Nephron progenitor cell (in vitro differentiated cells): Measurements from ENCODE around the gene ABCC4.

Experiments used
- DNase-seq: peaks from one replicate; pipeline ENCODE4 v3.0.0; 2021
- H3K27ac Mint-ChIP-seq: 2 replicates; pipeline ENCODE4 v1.8.0; 2021; ENCODE audit warnings: mild to moderate bottlenecking, moderate library complexity, mixed read lengths
- H3K27me3 Mint-ChIP-seq: 2 replicates; pipeline ENCODE4 v1.8.0; 2021; ENCODE audit warnings: mild to moderate bottlenecking, low read depth, mixed read lengths; ENCODE audit not compliant: poor library complexity
- H3K36me3 Mint-ChIP-seq: 2 replicates; pipeline ENCODE4 v1.8.0; 2021; ENCODE audit warnings: low read depth, mixed read lengths
- H3K4me1 Mint-ChIP-seq: 2 replicates; pipeline ENCODE4 v1.8.0; 2021; ENCODE audit warnings: mixed read lengths
- H3K4me3 Mint-ChIP-seq: 2 replicates; pipeline ENCODE4 v1.8.0; 2021; ENCODE audit warnings: mild to moderate bottlenecking, moderate library complexity, mixed read lengths
- H3K9me3 Mint-ChIP-seq: 2 replicates; pipeline ENCODE4 v1.8.0; 2021; ENCODE audit warnings: mild to moderate bottlenecking, moderate library complexity, mixed read lengths
- CTCF ChIP-seq: fragments of 200-600 bp; sonication (generic); IDR thresholded peaks from 2 replicates; pipeline ENCODE4 v1.5.0; 2021; ENCODE audit warnings: antibody characterized with exemption

Gene ABCC4

GRCh38 chr13:94994506-94994905 is 306.7 kb downstream of the ABCC4 start:
- Mint-ChIP-seq H3K4me1 (no peaks in the 10 kb centered on the region), H3K27me3 (peaks cover 28% of the 10 kb centered on the region), H3K9me3 (no peaks in the 10 kb centered on the region), H3K36me3 (no peaks in the 10 kb centered on the region), H3K4me3 (no peak overlapping the region), H3K27ac (no peak overlapping the region)
- no peak for DNase-seq
- no peak for TF ChIP-seq CTCF

GRCh38 chr13:94993616-94994015 is 307.6 kb downstream of the ABCC4 start:
- peaks cover 28% of the 10 kb centered on the region for H3K27me3 Mint-ChIP-seq
- H3K4me1 Mint-ChIP-seq = no peaks in the 10 kb centered on the region
- no peak for DNase-seq
- no peaks in the 10 kb centered on the region for H3K36me3 Mint-ChIP-seq
- no peak overlapping the region for H3K4me3 Mint-ChIP-seq
- no peak for TF ChIP-seq CTCF
- no peak overlapping the region for H3K27ac Mint-ChIP-seq
- no peaks in the 10 kb centered on the region for H3K9me3 Mint-ChIP-seq

- no peak for DNase-seq
- Mint-ChIP-seq H3K4me1 (no peaks in the 10 kb centered on the region), H3K27ac (no peak overlapping the region), H3K9me3 (no peaks in the 10 kb centered on the region), H3K36me3 (no peaks in the 10 kb centered on the region), H3K4me3 (no peak overlapping the region), H3K27me3 (peaks cover 26% of the 10 kb centered on the region)
- TF ChIP-seq CTCF = no peak
Measured at GRCh38 chr13:94992036-94992960, 309.0 kb downstream of the ABCC4 start.

GRCh38 chr13:94988654-94989053 is 312.6 kb downstream of the ABCC4 start:
- H3K27ac Mint-ChIP-seq = no peak overlapping the region

GRCh38 chr13:94987869-94988268 is 313.4 kb downstream of the ABCC4 start:
- no peak for DNase-seq
- H3K4me1 Mint-ChIP-seq = no peaks in the 10 kb centered on the region

More at GRCh38 chr13:94988654-94989053, 312.6 kb downstream of the ABCC4 start:
- Mint-ChIP-seq H3K36me3 (no peaks in the 10 kb centered on the region), H3K4me1 (no peaks in the 10 kb centered on the region), H3K9me3 (no peaks in the 10 kb centered on the region), H3K4me3 (no peak overlapping the region), H3K27me3 (peaks cover 18% of the 10 kb centered on the region)
- no peak for DNase-seq
- no peak for TF ChIP-seq CTCF

More at GRCh38 chr13:94987869-94988268, 313.4 kb downstream of the ABCC4 start:
- Mint-ChIP-seq H3K27me3 (peaks cover 14% of the 10 kb centered on the region), H3K27ac (no peak overlapping the region), H3K36me3 (no peaks in the 10 kb centered on the region), H3K9me3 (no peaks in the 10 kb centered on the region), H3K4me3 (no peak overlapping the region)
- no peak for TF ChIP-seq CTCF
